Esophagus squamous epithelium (tissue), 5 donors: ENCODE results near the gene P4HB. TPM values are rescaled to one million over a fixed set of nuclear protein-coding genes. Genes with fewer than 3 reads are reported as not detected.

Experiments used
- DNase-seq: peaks from one replicate; lab custom pipeline; 2025; lab: John Stamatoyannopoulos, UW
- H3K27ac ChIP-seq, 4 donors: fragments of 200-600 bp; sonication (generic); one replicate each; pipeline ENCODE4 v1.5.1; 2016 to 2019; ENCODE audit warnings: mild to moderate bottlenecking in 1 of 4
- H3K27me3 ChIP-seq, 4 donors: fragments of 200-600 bp; sonication (generic); 1 replicate in 3 of 4; 2 replicates in 1 of 4; pipeline versions ENCODE4 v1.5.1 to v1.6.0; 2017 to 2021; ENCODE audit warnings: antibody characterized with exemption in 1 of 4
- H3K36me3 ChIP-seq, 3 donors: fragments of 200-600 bp; sonication (generic); one replicate each; pipeline ENCODE4 v1.5.1; 2016 to 2019
- H3K4me1 ChIP-seq, 3 donors: fragments of 200-600 bp; sonication (generic); one replicate each; pipeline ENCODE4 v1.5.1; 2017 to 2019
- H3K4me3 ChIP-seq, 4 donors: fragments of 200-600 bp; sonication (generic); 1 replicate in 3 of 4; 2 replicates in 1 of 4; pipeline ENCODE4 v1.5.1; 2016 to 2019; ENCODE audit warnings: mild to moderate bottlenecking in 2 of 4, moderate library complexity in 1 of 4
- H3K9me3 ChIP-seq, 3 donors: fragments of 200-600 bp; sonication (generic); one replicate each; pipeline ENCODE4 v1.5.1; 2016 to 2019
- CTCF ChIP-seq, 6 experiments: fragments of 450-650 bp in 4 of 6; fragments of 200-600 bp in 2 of 6; sonication (generic) in 2 of 6; IDR thresholded peaks; one replicate each; pipeline ENCODE4 v1.5.1; 2016 to 2019; ENCODE audit warnings: antibody characterized with exemption in 6 of 6, mild to moderate bottlenecking in 4 of 6, moderate library complexity in 4 of 6
- POLR2A ChIP-seq, 4 donors: fragments of 450-650 bp; IDR thresholded peaks; one replicate each; pipeline ENCODE4 v1.6.1; 2017; ENCODE audit warnings: antibody characterized with exemption in 4 of 4, mild to moderate bottlenecking in 4 of 4, moderate library complexity in 3 of 4
- WGBS, 2 donors: methylation state at CpG; one replicate each; pipeline ENCODE4 v1.1.5; 2018; 5-methylcytosine and 5-hydroxymethylcytosine counted together
- intact Hi-C: fragments of 100-400 bp; cut with DNase I; formaldehyde crosslinking; loops from one replicate; pipeline ENCODE4 v1.15.0; 2022
- total RNA-seq, 4 donors: library from RNA; depleted of rRNA; stranded (reverse); fragments of >200 nt; gene quantifications; one replicate each; pipeline ENCODE4 v1.1.0, GENCODE V29; 2016
- donor health status: DM: yes; HTN: yes; CAD: no.

The P4HB gene
- total RNA-seq, 4 donors from 2014 or later, result 459 to 2,191 (median 1,569) TPM

GRCh38 chr17:81807210-81807719 is 53.1 kb downstream of the P4HB start:
- peaks cover 6 to 22% (median 19%) of the 10 kb centered on the region in 3 donors for H3K4me1 ChIP-seq
- no peak for DNase-seq
- H3K9me3 ChIP-seq, result no peaks in the 10 kb centered on the region
- 33 to 34% methylated on average over 4 to 6 of the region's 18 CpGs for WGBS, 2 donors
- TF ChIP-seq CTCF (IDR thresholded peaks at IDR 0.05), result no peak
- no peak for TF ChIP-seq POLR2A (IDR thresholded peaks at IDR 0.05)
- intact Hi-C loops, result no loop called here
- no peaks in the 10 kb centered on the region for H3K36me3 ChIP-seq
- peaks cover 19 to 100% (median 30%) of the 10 kb centered on the region in 4 donors for H3K27me3 ChIP-seq
- no peak overlapping the region for H3K27ac ChIP-seq
- H3K4me3 ChIP-seq, result no peak overlapping the region

- DNase-seq, result no peak
- intact Hi-C loops, result no loop called here
- no peak for TF ChIP-seq POLR2A (IDR thresholded peaks at IDR 0.05)
- TF ChIP-seq CTCF (IDR thresholded peaks at IDR 0.05), result no peak
- peaks cover 6 to 22% (median 19%) of the 10 kb centered on the region in 3 donors for H3K4me1 ChIP-seq
- no peaks in the 10 kb centered on the region for H3K9me3 ChIP-seq
- no peak overlapping the region for H3K4me3 ChIP-seq
- H3K27ac ChIP-seq, result no peak overlapping the region
- H3K36me3 ChIP-seq, result no peaks in the 10 kb centered on the region
- 42% methylated on average over 3 of the region's 23 CpGs; no CpG with 5 or more reads in 1 of the 2 donors for WGBS, 2 donors
- peaks cover 24 to 100% (median 30%) of the 10 kb centered on the region in 4 donors for H3K27me3 ChIP-seq
These were observed 53.7 kb downstream of the P4HB start for GRCh38 chr17:81806461-81807209.

GRCh38 chr17:81805707-81806460 is 54.5 kb downstream of the P4HB start:
- Histone ChIP-seq H3K4me3 (no peak overlapping the region), H3K27ac (no peak overlapping the region), H3K9me3 (no peaks in the 10 kb centered on the region), H3K36me3 (no peaks in the 10 kb centered on the region), H3K27me3 (peaks cover 24 to 100% (median 33%) of the 10 kb centered on the region in 4 donors), H3K4me1 (peaks cover 6 to 22% (median 19%) of the 10 kb centered on the region in 3 donors)
- no peak for TF ChIP-seq POLR2A (IDR thresholded peaks at IDR 0.05)
- no peak for TF ChIP-seq CTCF (IDR thresholded peaks at IDR 0.05)
- DNase-seq, result no peak
- 20% methylated on average over 2 of the region's 18 CpGs; no CpG with 5 or more reads in 1 of the 2 donors for WGBS, 2 donors
- intact Hi-C loops, result no loop called here

GRCh38 chr17:81804559-81805399 is 55.6 kb downstream of the P4HB start:
- WGBS, 2 donors, result 2% methylated on average over 8 of the region's 65 CpGs; no CpG with 5 or more reads in 1 of the 2 donors
- Histone ChIP-seq H3K27me3 (peaks cover 24 to 100% (median 33%) of the 10 kb centered on the region in 4 donors), H3K4me3 (peak overlapping the region in 2 of 4 donors; percentile 34 to 54), H3K4me1 (peaks cover 6 to 22% (median 19%) of the 10 kb centered on the region in 3 donors), H3K36me3 (no peaks in the 10 kb centered on the region), H3K27ac (no peak overlapping the region), H3K9me3 (no peaks in the 10 kb centered on the region)
- intact Hi-C loops, result no loop called here
- TF ChIP-seq POLR2A (IDR thresholded peaks at IDR 0.05) (no peak), CTCF (IDR thresholded peaks at IDR 0.05) (no peak)
- no peak for DNase-seq
